HG03342 (cell line): ENCODE results near the gene PADI6.

Source experiments
- ATAC-seq: cut with Tn5 transposase; IDR thresholded peaks from one replicate; pipeline ENCODE4 v1.9.1; 2021; ENCODE audit warnings: mild to moderate bottlenecking, moderate library complexity; ENCODE audit not compliant: unreplicated experiment

PADI6 gene

GRCh38 chr1:17433261-17433660, 61.3 kb downstream of the PADI6 start:
- ATAC-seq = no peak

- ATAC-seq = no peak
Measured at GRCh38 chr1:17434016-17434415, 62.0 kb downstream of the PADI6 start.

GRCh38 chr1:17434601-17435000, 62.6 kb downstream of the PADI6 start:
- no peak for ATAC-seq

- no peak for ATAC-seq
Measured at GRCh38 chr1:17436380-17437174, 64.6 kb downstream of the PADI6 start.

GRCh38 chr1:17437260-17437579, 65.2 kb downstream of the PADI6 start:
- no peak for ATAC-seq

- peak; percentile 36 for ATAC-seq
Measured at GRCh38 chr1:17437580-17438317, 65.8 kb downstream of the PADI6 start.

- ATAC-seq = peak; percentile 31
Measured at GRCh38 chr1:17438318-17439249, 66.6 kb downstream of the PADI6 start.

- no peak for ATAC-seq
Measured at GRCh38 chr1:17439250-17440073, 67.5 kb downstream of the PADI6 start, which contains the start of gene RCC2. RCC2 (minus strand) TSS chr1:17439677; CDS start chr1:17438514, 1,163 bp downstream.

GRCh38 chr1:17440074-17440826, 68.3 kb downstream of the PADI6 start:
- no peak for ATAC-seq

GRCh38 chr1:17440827-17441168, 68.8 kb downstream of the PADI6 start:
- ATAC-seq = no peak

GRCh38 chr1:17441265-17441992, 69.4 kb downstream of the PADI6 start:
- ATAC-seq = no peak

- ATAC-seq = no peak
Measured at GRCh38 chr1:17441993-17442357, 70.0 kb downstream of the PADI6 start.

GRCh38 chr1:17442841-17443240, 70.8 kb downstream of the PADI6 start:
- ATAC-seq = no peak

GRCh38 chr1:17447501-17447992, 75.6 kb downstream of the PADI6 start:
- ATAC-seq = no peak
